GM23248 (cell line): ENCODE data around the gene SMPD3. TPM values are rescaled to one million over a fixed set of nuclear protein-coding genes. Genes with fewer than 3 reads are reported as not detected.

Experiments used
- DNase-seq: peaks from one replicate; pipeline ENCODE4 v3.0.0-alpha.2; 2015
- H2AFZ ChIP-seq: fragments of 200-600 bp; sonication (generic); 2 replicates; pipeline ENCODE4 v1.6.1; 2016; ENCODE audit warnings: antibody characterized with exemption
- H3F3A ChIP-seq: fragments of 200-600 bp; sonication (generic); 2 replicates; pipeline ENCODE4 v1.6.1; 2016; ENCODE audit warnings: mild to moderate bottlenecking, antibody characterized with exemption, mixed run types; ENCODE audit not compliant: insufficient read depth
- H3K27ac ChIP-seq: fragments of 200-600 bp; sonication (generic); 2 replicates; pipeline ENCODE4 v1.5.1; 2016; ENCODE audit warnings: mild to moderate bottlenecking
- H3K27me3 ChIP-seq: fragments of 200-600 bp; sonication (generic); replicated peaks from 2 replicates; pipeline ENCODE4 v1.6.1; 2016; ENCODE audit warnings: mild to moderate bottlenecking; ENCODE audit not compliant: insufficient read depth
- H3K36me3 ChIP-seq: fragments of 200-600 bp; sonication (generic); 2 replicates; pipeline ENCODE4 v1.6.1; 2016; ENCODE audit warnings: low read depth, mild to moderate bottlenecking
- H3K4me1 ChIP-seq: fragments of 200-600 bp; sonication (generic); 2 replicates; pipeline ENCODE4 v1.6.1; 2016; ENCODE audit warnings: mild to moderate bottlenecking; ENCODE audit not compliant: insufficient read depth
- H3K4me2 ChIP-seq: fragments of 200-600 bp; sonication (generic); one replicate; pipeline ENCODE4 v1.6.1; 2016; ENCODE audit warnings: mild to moderate bottlenecking; ENCODE audit not compliant: unreplicated experiment
- H3K4me3 ChIP-seq: fragments of 200-600 bp; sonication (generic); 2 replicates; pipeline ENCODE4 v1.5.1; 2016; ENCODE audit warnings: mild to moderate bottlenecking
- H3K79me2 ChIP-seq: fragments of 200-600 bp; sonication (generic); 2 replicates; pipeline ENCODE4 v1.6.1; 2016; ENCODE audit warnings: mild to moderate bottlenecking; ENCODE audit not compliant: insufficient read depth
- H3K9ac ChIP-seq: fragments of 200-600 bp; sonication (generic); 2 replicates; pipeline ENCODE4 v1.6.1; 2016; ENCODE audit warnings: mild to moderate bottlenecking
- H3K9me2 ChIP-seq: fragments of 200-600 bp; sonication (generic); 2 replicates; pipeline ENCODE4 v1.6.1; 2016; ENCODE audit warnings: mixed run types, mild to moderate bottlenecking, moderate library complexity; ENCODE audit not compliant: insufficient read depth
- H3K9me3 ChIP-seq: fragments of 200-600 bp; sonication (generic); one replicate; pipeline ENCODE4 v1.6.1; 2017; ENCODE audit warnings: low read depth
- H4K20me1 ChIP-seq: fragments of 200-600 bp; sonication (generic); 2 replicates; pipeline ENCODE4 v1.6.0; 2016; ENCODE audit not compliant: insufficient read depth
- EZH2 ChIP-seq: fragments of 200-600 bp; sonication (generic); IDR thresholded peaks from 2 replicates; pipeline ENCODE4 v1.6.1; 2018; ENCODE audit warnings: antibody characterized with exemption, mild to moderate bottlenecking; ENCODE audit not compliant: insufficient read depth, poor library complexity, severe bottlenecking
- EZH2phosphoT487 ChIP-seq: fragments of 200-600 bp; sonication (generic); IDR thresholded peaks from 2 replicates; pipeline ENCODE4 v1.6.1; 2018; ENCODE audit warnings: antibody characterized with exemption, moderate library complexity, mild to moderate bottlenecking, low read depth; ENCODE audit not compliant: insufficient read depth
- WGBS, 2 experiments: methylation state at CpG; one replicate each; pipeline ENCODE4 v1.1.6; 2015 to 2017; ENCODE audit warnings: low lambda C conversion rate in 2 of 2, low coverage in 1 of 2; ENCODE audit errors: missing lambda C conversion rate in 2 of 2; 5-methylcytosine and 5-hydroxymethylcytosine counted together
- in situ Hi-C: fragments of 300-500 bp; cut with MboI; formaldehyde crosslinking; loops from 2 replicates; pipeline ENCODE4 v1.15.0; 2020
- polyA plus RNA-seq: library from polyadenylated mRNA; unstranded; fragments of >200 nt; fragmentation: Nextera tagmentation; extraction: Ambion mirVana; gene quantifications from 2 replicates; pipeline ENCODE4 v1.2.1, GENCODE V29; 2016
- total RNA-seq: library from RNA; depleted of rRNA; stranded (reverse); fragments of >200 nt; shearing (Covaris generic); gene quantifications from 2 replicates; pipeline ENCODE4 v1.2.3, GENCODE V29; 2014

Gene SMPD3
- total and polyA plus RNA-seq, 2 experiments from 2014 or later = 0.24 to 0.32 TPM

GRCh38 chr16:68388124-68388523 lies 60.2 kb downstream of the SMPD3 start:
- H4K20me1 ChIP-seq = no peaks in the 10 kb centered on the region
- no peaks in the 10 kb centered on the region for H3K79me2 ChIP-seq
- no peak overlapping the region for H3K4me3 ChIP-seq
- no peak overlapping the region for H3K4me2 ChIP-seq
- H3K27ac ChIP-seq = no peak overlapping the region
- no peaks in the 10 kb centered on the region for H3K4me1 ChIP-seq
- WGBS, 2 experiments = 36 to 39% methylated on average over 2 to 3 of the region's 3 CpGs
- in situ Hi-C loops = no loop called here
- no peaks in the 10 kb centered on the region for H3K36me3 ChIP-seq
- no peak for DNase-seq
- H2AFZ ChIP-seq = no peak overlapping the region
- H3K9me2 ChIP-seq = no peaks in the 10 kb centered on the region
- H3K9ac ChIP-seq = no peak overlapping the region
- no peaks in the 10 kb centered on the region for H3F3A ChIP-seq
- no peaks in the 10 kb centered on the region; the same call in 1 of the 2 replicates for H3K27me3 ChIP-seq
- TF ChIP-seq EZH2 (no peak), EZH2phosphoT487 (no peak)
- H3K9me3 ChIP-seq = no peaks in the 10 kb centered on the region

DNA sequence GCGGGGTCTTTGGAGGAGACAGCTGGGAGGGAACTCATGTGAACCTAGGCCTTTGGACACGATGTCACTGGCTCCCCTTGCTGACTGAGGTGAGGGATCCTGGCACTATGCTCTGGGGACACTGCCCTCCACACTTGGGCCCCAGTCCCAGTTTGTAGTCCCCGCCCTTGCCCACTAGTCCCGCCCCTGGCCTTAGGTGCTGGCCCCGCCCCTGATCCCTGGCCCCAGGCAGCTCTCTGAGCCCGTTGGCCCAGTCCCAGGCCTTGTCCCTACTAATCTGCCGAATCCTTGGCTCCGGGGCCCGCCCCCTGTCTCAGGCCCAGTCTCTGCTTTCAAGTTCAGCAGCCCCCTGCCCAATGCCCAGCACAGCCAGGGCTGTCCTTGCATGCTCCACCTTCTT lies 61.0 kb downstream of the SMPD3 start:
- no peak for DNase-seq
- Histone ChIP-seq H2AFZ (no peak overlapping the region), H4K20me1 (no peaks in the 10 kb centered on the region), H3K27ac (no peak overlapping the region), H3F3A (no peaks in the 10 kb centered on the region), H3K4me3 (no peak overlapping the region), H3K9ac (no peak overlapping the region), H3K4me1 (no peaks in the 10 kb centered on the region), H3K27me3 (no peaks in the 10 kb centered on the region; the same call in 1 of the 2 replicates), H3K4me2 (no peak overlapping the region), H3K9me2 (no peaks in the 10 kb centered on the region), H3K9me3 (no peaks in the 10 kb centered on the region), H3K36me3 (no peaks in the 10 kb centered on the region), H3K79me2 (no peaks in the 10 kb centered on the region)
- 59 to 63% methylated on average over 8 to 9 of the region's 9 CpGs for WGBS, 2 experiments
- in situ Hi-C loops = no loop called here
- TF ChIP-seq EZH2phosphoT487 (no peak), EZH2 (no peak)

DNA sequence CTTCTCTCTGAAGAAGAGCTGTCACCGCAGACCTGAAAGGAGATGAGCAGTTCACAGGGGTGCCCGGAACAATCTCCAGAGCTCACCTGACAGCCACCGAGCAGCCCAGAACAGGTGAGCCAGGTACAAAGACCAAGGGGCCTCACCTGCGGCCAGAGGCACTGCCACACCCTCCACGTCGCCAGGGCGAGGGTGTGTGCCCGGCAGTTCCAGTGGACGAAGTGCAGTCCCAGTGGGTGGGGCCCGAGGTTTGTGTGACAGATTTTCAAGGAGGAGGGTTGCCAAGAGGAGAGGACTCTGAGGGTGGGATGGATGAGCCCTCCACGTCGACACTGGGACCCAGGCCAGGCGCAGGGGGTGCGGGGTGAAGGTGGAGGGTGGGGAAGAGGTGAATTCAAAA lies 61.7 kb downstream of the SMPD3 start:
- DNase-seq = no peak
- Histone ChIP-seq H3K27ac (no peak overlapping the region), H3K4me3 (no peak overlapping the region), H3K36me3 (no peaks in the 10 kb centered on the region), H3K9me2 (no peaks in the 10 kb centered on the region), H3K9ac (no peak overlapping the region), H4K20me1 (no peaks in the 10 kb centered on the region), H2AFZ (no peak overlapping the region), H3K79me2 (no peaks in the 10 kb centered on the region), H3K27me3 (no peaks in the 10 kb centered on the region; the same call in 1 of the 2 replicates), H3K4me1 (no peaks in the 10 kb centered on the region), H3K9me3 (no peaks in the 10 kb centered on the region), H3F3A (no peaks in the 10 kb centered on the region), H3K4me2 (no peak overlapping the region)
- 38 to 45% methylated on average over 14 of the region's 14 CpGs for WGBS, 2 experiments
- in situ Hi-C loops = no loop called here
- no peak for TF ChIP-seq EZH2
- no peak for TF ChIP-seq EZH2phosphoT487

- WGBS, 2 experiments = 63 to 71% methylated on average over 6 of the region's 6 CpGs
These were observed 62.9 kb downstream of the SMPD3 start for GRCh38 chr16:68385371-68385770.

More at GRCh38 chr16:68385371-68385770, 62.9 kb downstream of the SMPD3 start:
- Histone ChIP-seq H3K9me2 (no peaks in the 10 kb centered on the region), H3F3A (no peaks in the 10 kb centered on the region), H3K79me2 (no peaks in the 10 kb centered on the region), H3K4me3 (no peak overlapping the region), H3K9me3 (no peaks in the 10 kb centered on the region), H2AFZ (no peak overlapping the region), H3K27ac (no peak overlapping the region), H3K4me1 (no peaks in the 10 kb centered on the region), H3K36me3 (no peaks in the 10 kb centered on the region), H4K20me1 (no peaks in the 10 kb centered on the region), H3K9ac (no peak overlapping the region), H3K27me3 (no peaks in the 10 kb centered on the region; the same call in 1 of the 2 replicates), H3K4me2 (no peak overlapping the region)
- in situ Hi-C loops = no loop called here
- no peak for TF ChIP-seq EZH2
- no peak for TF ChIP-seq EZH2phosphoT487
- no peak for DNase-seq
